Measurements from ENCODE around the gene TEX19.

- no peak for TF ChIP-seq POLR2A (IDR thresholded peaks at IDR 0.05)
- no peak for TF ChIP-seq CTCF (IDR thresholded peaks at IDR 0.05)
Observed at GRCh38 chr17:82316651-82317393, 42.2 kb upstream of the TEX19 start.
